Neutrophil (primary cell): ENCODE measurements around the gene GRB10.

ENCODE experiments used
- H3K27ac ChIP-seq: fragments of 200-600 bp; sonication (generic); 2 replicates; pipeline ENCODE4 v1.5.1; 2016; ENCODE audit warnings: mild to moderate bottlenecking, moderate library complexity
- H3K27me3 ChIP-seq: fragments of 200-600 bp; sonication (generic); 2 replicates; pipeline ENCODE4 v1.6.0; 2016; ENCODE audit warnings: mild to moderate bottlenecking
- H3K36me3 ChIP-seq: fragments of 200-600 bp; sonication (generic); 2 replicates; pipeline ENCODE4 v1.5.1; 2017
- H3K4me1 ChIP-seq, 2 experiments: fragments of 200-600 bp in 1 of 2; sonication (generic) in 1 of 2; 1 replicate in 1 of 2; 2 replicates in 1 of 2; pipeline versions ENCODE4 v1.5.1 to v1.6.1; 2013 to 2016; ENCODE audit warnings: low read depth in 1 of 2, low read length in 1 of 2, mild to moderate bottlenecking in 1 of 2, moderate library complexity in 1 of 2; ENCODE audit not compliant: control insufficient read depth in 1 of 2, insufficient read depth in 1 of 2
- H3K4me3 ChIP-seq, 2 experiments: fragments of 200-600 bp in 1 of 2; sonication (generic) in 1 of 2; 1 replicate in 1 of 2; 2 replicates in 1 of 2; pipeline ENCODE4 v1.5.1; 2013 to 2016; ENCODE audit warnings: low read depth in 1 of 2, low read length in 1 of 2, mild to moderate bottlenecking in 1 of 2, moderate library complexity in 1 of 2
- H3K9me3 ChIP-seq: fragments of 200-600 bp; sonication (generic); 2 replicates; pipeline ENCODE4 v1.5.1; 2016
- TF ChIP-seq, protein P1 (sequence below): fragments of 200-600 bp; sonication (generic); IDR thresholded peaks from 2 replicates; pipeline ENCODE4 v1.5.1; 2016; ENCODE audit warnings: antibody characterized with exemption

GRB10 gene

DNA sequence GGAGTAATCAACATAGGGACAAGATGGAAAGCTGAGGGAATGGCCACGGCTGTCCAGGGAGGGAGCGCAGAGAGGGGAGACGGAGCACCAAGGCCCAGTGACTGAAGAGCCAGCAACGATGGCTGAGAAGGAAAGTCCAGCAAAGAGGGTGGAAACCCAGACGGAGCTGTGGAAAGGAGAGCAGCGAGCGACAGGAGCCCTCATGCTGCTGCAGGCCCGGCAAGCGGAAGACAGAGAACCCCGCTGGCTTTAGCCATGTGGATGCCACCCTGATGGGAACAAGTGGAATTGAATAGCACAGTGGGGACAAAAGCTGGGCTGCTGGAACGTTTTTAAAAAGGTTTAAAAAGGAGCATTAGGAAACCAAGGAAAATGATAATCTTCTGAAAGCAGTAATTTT, 134.6 kb downstream of the GRB10 start:
- H3K27me3 ChIP-seq: no peaks in the 10 kb centered on the region
- TF ChIP-seq, protein P1, sequence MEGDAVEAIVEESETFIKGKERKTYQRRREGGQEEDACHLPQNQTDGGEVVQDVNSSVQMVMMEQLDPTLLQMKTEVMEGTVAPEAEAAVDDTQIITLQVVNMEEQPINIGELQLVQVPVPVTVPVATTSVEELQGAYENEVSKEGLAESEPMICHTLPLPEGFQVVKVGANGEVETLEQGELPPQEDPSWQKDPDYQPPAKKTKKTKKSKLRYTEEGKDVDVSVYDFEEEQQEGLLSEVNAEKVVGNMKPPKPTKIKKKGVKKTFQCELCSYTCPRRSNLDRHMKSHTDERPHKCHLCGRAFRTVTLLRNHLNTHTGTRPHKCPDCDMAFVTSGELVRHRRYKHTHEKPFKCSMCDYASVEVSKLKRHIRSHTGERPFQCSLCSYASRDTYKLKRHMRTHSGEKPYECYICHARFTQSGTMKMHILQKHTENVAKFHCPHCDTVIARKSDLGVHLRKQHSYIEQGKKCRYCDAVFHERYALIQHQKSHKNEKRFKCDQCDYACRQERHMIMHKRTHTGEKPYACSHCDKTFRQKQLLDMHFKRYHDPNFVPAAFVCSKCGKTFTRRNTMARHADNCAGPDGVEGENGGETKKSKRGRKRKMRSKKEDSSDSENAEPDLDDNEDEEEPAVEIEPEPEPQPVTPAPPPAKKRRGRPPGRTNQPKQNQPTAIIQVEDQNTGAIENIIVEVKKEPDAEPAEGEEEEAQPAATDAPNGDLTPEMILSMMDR: no peak
- H3K4me1 ChIP-seq: peaks cover 3 to 4% of the 10 kb centered on the region in 2 experiments
- no peak overlapping the region for H3K4me3 ChIP-seq
- H3K27ac ChIP-seq: no peak overlapping the region
- H3K36me3 ChIP-seq: no peaks in the 10 kb centered on the region
- H3K9me3 ChIP-seq: no peaks in the 10 kb centered on the region

DNA sequence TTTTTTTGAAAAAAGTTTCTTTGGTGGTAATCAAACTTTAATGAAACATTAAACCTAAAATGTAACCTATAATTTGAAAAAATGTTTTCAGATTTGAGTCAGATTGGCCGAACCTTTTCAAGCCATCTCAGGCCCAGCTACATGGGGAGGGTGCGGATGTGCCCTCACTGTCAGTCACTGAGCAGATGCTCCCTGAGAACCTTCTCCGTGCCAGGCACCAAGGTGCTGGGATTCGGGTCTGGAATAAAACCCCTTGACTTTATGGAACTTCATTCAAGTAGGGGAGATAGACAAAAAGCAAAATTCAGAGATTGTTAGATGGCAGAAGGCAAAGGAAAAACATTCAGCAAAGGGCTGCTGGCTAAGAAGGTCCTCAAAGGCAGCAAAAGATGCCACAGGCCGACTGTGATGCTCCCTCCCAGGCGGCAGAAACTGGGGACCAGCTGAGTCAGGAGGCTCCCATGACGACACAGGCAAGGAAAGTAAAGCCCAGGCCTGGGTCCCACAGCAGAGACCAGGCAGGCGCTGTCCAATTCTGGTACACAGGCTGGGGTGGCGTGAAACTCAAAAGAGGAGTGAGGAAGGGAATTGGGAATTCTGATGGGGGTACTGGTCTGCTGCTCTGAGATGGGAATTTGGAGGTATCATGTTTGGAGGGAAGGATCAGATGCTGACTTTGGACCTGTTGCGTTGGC, 135.3 kb downstream of the GRB10 start:
- Histone ChIP-seq H3K4me1 (no peaks in the 10 kb centered on the region), H3K27ac (no peak overlapping the region), H3K9me3 (no peaks in the 10 kb centered on the region), H3K4me3 (no peak overlapping the region), H3K27me3 (no peaks in the 10 kb centered on the region), H3K36me3 (no peaks in the 10 kb centered on the region)
- TF ChIP-seq, protein P1: no peak

DNA sequence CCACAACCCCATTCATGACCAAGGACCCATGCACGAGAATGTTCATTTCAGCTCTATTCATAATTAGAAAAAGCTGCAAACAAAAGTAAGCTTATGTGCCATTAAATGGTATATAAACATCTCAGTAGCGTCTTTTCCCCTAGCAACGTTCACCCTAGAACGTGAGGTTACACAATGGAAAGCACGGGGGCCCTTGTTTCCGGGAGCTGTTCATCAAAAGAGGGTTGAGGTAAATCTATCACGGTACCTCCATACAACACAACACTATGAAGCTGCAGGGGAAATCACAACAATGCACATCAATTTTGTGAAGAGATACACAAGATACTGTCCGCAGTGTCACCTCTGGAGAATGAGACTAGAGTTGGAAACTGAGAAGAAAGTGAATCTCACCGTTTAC, 136.6 kb downstream of the GRB10 start:
- Histone ChIP-seq H3K27ac (no peak overlapping the region), H3K4me3 (no peak overlapping the region), H3K4me1 (no peaks in the 10 kb centered on the region), H3K27me3 (no peaks in the 10 kb centered on the region), H3K9me3 (no peaks in the 10 kb centered on the region), H3K36me3 (no peaks in the 10 kb centered on the region)
- TF ChIP-seq, protein P1: no peak

DNA sequence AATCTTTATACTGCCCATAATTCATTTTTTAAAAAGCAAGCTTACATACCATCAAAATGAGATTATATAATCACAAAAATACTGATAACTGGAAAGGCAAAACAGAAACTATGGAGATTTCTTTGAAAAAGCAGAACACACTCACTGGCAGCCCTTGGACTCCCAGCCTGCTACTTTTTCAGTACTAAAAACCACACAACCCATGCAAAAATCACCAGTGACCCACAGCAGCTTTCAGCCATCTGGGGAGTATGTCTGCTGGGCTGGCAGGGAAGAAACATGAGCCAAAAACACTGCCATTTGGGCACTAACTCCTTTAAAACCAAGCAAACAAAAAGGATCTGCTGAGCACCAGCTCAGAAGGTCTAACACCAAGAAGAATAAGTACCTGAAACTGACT, 137.5 kb downstream of the GRB10 start:
- H3K27me3 ChIP-seq: no peaks in the 10 kb centered on the region
- no peak overlapping the region for H3K27ac ChIP-seq
- TF ChIP-seq, protein P1: no peak
- no peak overlapping the region for H3K4me3 ChIP-seq
- no peaks in the 10 kb centered on the region for H3K36me3 ChIP-seq
- H3K9me3 ChIP-seq: no peaks in the 10 kb centered on the region
- no peaks in the 10 kb centered on the region for H3K4me1 ChIP-seq

DNA sequence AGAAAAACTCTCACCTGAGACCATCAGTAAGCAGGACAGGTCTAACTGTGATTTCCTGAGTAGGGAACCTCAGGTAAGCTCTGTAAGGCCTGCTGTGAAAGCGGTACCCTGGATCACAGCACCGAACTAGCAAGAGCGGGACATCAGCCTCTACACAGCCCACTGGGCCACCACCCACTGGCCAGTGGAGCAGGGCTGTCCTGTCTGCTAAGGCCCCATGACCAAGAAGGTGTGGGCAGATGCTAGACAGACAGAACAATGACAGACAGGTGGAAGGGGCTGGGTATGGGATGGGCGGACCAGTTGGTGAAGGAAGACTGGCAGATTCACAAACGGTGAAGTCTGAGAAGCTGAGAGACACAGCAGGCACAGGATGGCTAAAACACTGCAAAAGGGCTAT, 138.1 kb downstream of the GRB10 start:
- Histone ChIP-seq H3K9me3 (no peaks in the 10 kb centered on the region), H3K4me3 (no peak overlapping the region), H3K4me1 (no peaks in the 10 kb centered on the region), H3K27ac (no peak overlapping the region), H3K36me3 (no peaks in the 10 kb centered on the region), H3K27me3 (no peaks in the 10 kb centered on the region)
- TF ChIP-seq, protein P1: no peak

DNA sequence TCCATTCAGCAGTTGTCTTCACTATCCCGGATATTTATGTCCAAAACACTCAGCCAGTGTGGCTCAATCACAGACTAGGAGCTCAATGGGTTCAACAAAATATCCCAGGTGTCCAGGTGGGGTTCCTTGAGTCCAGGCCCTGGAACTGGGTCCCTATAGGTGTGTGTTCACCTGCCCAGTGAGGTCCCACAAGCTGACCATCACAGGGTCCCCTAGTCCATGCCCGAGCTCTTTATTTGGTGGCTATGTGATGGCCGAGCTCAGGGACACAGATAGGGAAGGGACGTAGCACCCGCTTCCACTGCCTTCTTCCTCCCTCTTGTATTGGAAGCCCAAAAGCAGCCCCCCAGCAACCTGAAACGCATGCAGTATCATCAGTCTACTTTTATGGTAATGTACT, 138.6 kb downstream of the GRB10 start:
- H3K27ac ChIP-seq: no peak overlapping the region
- H3K4me3 ChIP-seq: no peak overlapping the region
- no peaks in the 10 kb centered on the region for H3K27me3 ChIP-seq
- H3K36me3 ChIP-seq: no peaks in the 10 kb centered on the region
- no peaks in the 10 kb centered on the region for H3K9me3 ChIP-seq
- TF ChIP-seq, protein P1: no peak
- H3K4me1 ChIP-seq: no peaks in the 10 kb centered on the region
